K562 (cell line): ENCODE results near the gene INO80. TPM values are rescaled to one million over a fixed set of nuclear protein-coding genes. Genes with fewer than 3 reads are reported as not detected.

ENCODE experiments used
- ATAC-seq: fragments of 200-7000 bp; cut with Tn5 transposase; 3 replicates; pipeline ENCODE4 v1.9.1; 2020; ENCODE audit warnings: moderate library complexity
- BruUV-seq: library from RNA; stranded (reverse); fragments of 400-500 nt; replicated peaks from 2 replicates; lab custom pipeline; 2021; lab: Mats Ljungman, UMichigan
- CTCF ChIA-PET: fragments of 300-600 bp; formaldehyde crosslinking; extraction: SDS; loops from one replicate; lab custom pipeline; 2021; ENCODE audit warnings: low intra/inter-chr PET ratio; lab: Yijun Ruan, JAX
- POLR2A ChIA-PET: fragments of 300-600, 350-650 bp; sonication (Branson Sonifier 250); formaldehyde crosslinking; extraction: SDS; loops from one replicate; lab custom pipeline; 2021; ENCODE audit warnings: antibody characterized with exemption, inconsistent platforms; lab: Yijun Ruan, JAX
- DNase-seq, 4 experiments: peaks; one replicate each; pipeline versions ENCODE4 v3.0.0 to v3.0.0-alpha.2; 2011 to 2018; ENCODE audit warnings: low spot score in 3 of 4, mixed read lengths in 3 of 4; ENCODE audit errors: extremely low read depth in 1 of 4
- FAIRE-seq: peaks from 2 replicates; lab custom pipeline; 2011; peaks lifted over from hg19 to GRCh38; lab: Jason Lieb, UNC
- H2AFZ ChIP-seq: 2 replicates; pipeline ENCODE4 v1.6.0; 2011; ENCODE audit warnings: low read depth, low read length, control low read depth, inconsistent platforms
- H3K27ac ChIP-seq: fragments of 200-600 bp; 3 replicates; pipeline ENCODE4 v1.8.0; 2011; ENCODE audit warnings: low read depth, mild to moderate bottlenecking, control low read depth, inconsistent platforms, low read length, moderate library complexity, mixed read lengths; ENCODE audit errors: extremely low read depth
- H3K27me3 ChIP-seq, 2 experiments: fragments of 300-600 bp in 1 of 2; 2 replicates in 1 of 2; 3 replicates in 1 of 2; pipeline versions ENCODE4 v1.6.0 to v1.8.0; 2011; ENCODE audit warnings: inconsistent platforms in 2 of 2, low read length in 2 of 2, mild to moderate bottlenecking in 1 of 2, mixed read lengths in 1 of 2, moderate library complexity in 1 of 2; ENCODE audit not compliant: control insufficient read depth in 2 of 2, insufficient read depth in 2 of 2
- H3K36me3 ChIP-seq: fragments of 300-600 bp; 3 replicates; pipeline ENCODE4 v1.8.0; 2011; ENCODE audit warnings: mild to moderate bottlenecking, low read length, inconsistent platforms; ENCODE audit not compliant: control insufficient read depth, insufficient read depth
- H3K4me1 ChIP-seq, 2 experiments: fragments of 200-600 bp in 1 of 2; replicated peaks in 1 of 2; 2 replicates in 1 of 2; 3 replicates in 1 of 2; pipeline versions ENCODE4 v1.5.1 to v1.8.0; 2011; ENCODE audit warnings: inconsistent platforms in 2 of 2, low read length in 2 of 2, mild to moderate bottlenecking in 1 of 2, mixed read lengths in 1 of 2, moderate library complexity in 1 of 2; ENCODE audit not compliant: control insufficient read depth in 2 of 2, insufficient read depth in 2 of 2
- H3K4me2 ChIP-seq: 2 replicates; pipeline ENCODE4 v1.6.1; 2011; ENCODE audit warnings: low read length, control low read depth, inconsistent platforms, mixed read lengths; ENCODE audit not compliant: insufficient read depth
- H3K4me3 ChIP-seq: fragments of 200-600 bp; sonication (generic), shearing (Covaris generic); 2 replicates; pipeline ENCODE4 v1.5.1; 2016; ENCODE audit warnings: control low read depth, inconsistent platforms
- H3K79me2 ChIP-seq: fragments of 200-600 bp; 3 replicates; pipeline ENCODE4 v1.8.0; 2011; ENCODE audit warnings: low read length, inconsistent platforms; ENCODE audit not compliant: control insufficient read depth, insufficient read depth
- H3K9ac ChIP-seq, 2 experiments: 2 replicates each; pipeline versions ENCODE4 v1.6.0 to v1.6.1; 2011; ENCODE audit warnings: low read depth in 2 of 2, low read length in 2 of 2, control low read depth in 1 of 2, inconsistent platforms in 1 of 2, mild to moderate bottlenecking in 1 of 2, mixed read lengths in 1 of 2; ENCODE audit not compliant: insufficient read depth in 1 of 2
- H3K9me1 ChIP-seq: one replicate; pipeline ENCODE4 v1.6.0; 2011; ENCODE audit warnings: inconsistent platforms, mild to moderate bottlenecking, low read length, moderate library complexity; ENCODE audit not compliant: control insufficient read depth, insufficient read depth
- H3K9me3 ChIP-seq: replicated peaks from 2 replicates; pipeline ENCODE4 v1.5.1; 2011; ENCODE audit warnings: low read depth, low read length, inconsistent platforms; ENCODE audit not compliant: control insufficient read depth, insufficient read depth
- H4K20me1 ChIP-seq: replicated peaks from 2 replicates; pipeline ENCODE4 v1.6.1; 2011; ENCODE audit warnings: low read length, inconsistent platforms, mixed read lengths; ENCODE audit not compliant: control insufficient read depth, insufficient read depth
- KAT7 ChIP-seq: sonication (generic); formaldehyde crosslinking; IDR thresholded peaks from 2 replicates; pipeline ENCODE4 v1.8.0; 2022; ENCODE audit warnings: missing genetic modification reagents, mild to moderate bottlenecking, borderline replicate concordance
- LEF1 ChIP-seq: fragments of 450-650 bp; IDR thresholded peaks from 2 replicates; pipeline ENCODE4 v1.6.1; 2016; ENCODE audit warnings: mild to moderate bottlenecking
- MYBL2 ChIP-seq, 2 experiments: fragments of 450-650 bp in 1 of 2; sonication (generic) in 1 of 2; formaldehyde crosslinking in 1 of 2; IDR thresholded peaks; 2 replicates each; pipeline versions ENCODE4 v1.6.1 to v1.8.1; 2017 to 2022; ENCODE audit warnings: borderline replicate concordance in 1 of 2, inconsistent platforms in 1 of 2, low read depth in 1 of 2, mild to moderate bottlenecking in 1 of 2, missing genetic modification reagents in 1 of 2, moderate library complexity in 1 of 2
- OTX1 ChIP-seq: fragments of 450-650 bp; formaldehyde crosslinking; IDR thresholded peaks from 2 replicates; pipeline ENCODE4 v1.4.0; 2022; ENCODE audit warnings: mild to moderate bottlenecking
- PHB2 ChIP-seq: fragments of 450-650 bp; IDR thresholded peaks from 2 replicates; pipeline ENCODE4 v1.6.1; 2017; ENCODE audit warnings: low read depth
- RFX1 ChIP-seq: fragments of 450-650 bp; IDR thresholded peaks from 2 replicates; pipeline ENCODE4 v1.6.1; 2016; ENCODE audit warnings: mild to moderate bottlenecking, moderate library complexity
- SAFB ChIP-seq: fragments of 200-400 bp; formaldehyde crosslinking; IDR thresholded peaks from 2 replicates; pipeline ENCODE4 v1.6.1; 2017; ENCODE audit warnings: low read depth, low read length, borderline replicate concordance
- SMARCA4 ChIP-seq: fragments of 450-650 bp; IDR thresholded peaks from 2 replicates; pipeline ENCODE4 v1.6.1; 2016
- ZBTB1 ChIP-seq: sonication (generic); formaldehyde crosslinking; IDR thresholded peaks from 2 replicates; pipeline ENCODE4 v1.8.1; 2023; ENCODE audit warnings: missing genetic modification reagents, low read depth, mild to moderate bottlenecking, borderline replicate concordance
- ZNF12 ChIP-seq: sonication (generic); formaldehyde crosslinking; IDR thresholded peaks from 2 replicates; pipeline ENCODE4 v1.4.0; 2020; ENCODE audit warnings: mild to moderate bottlenecking, missing genetic modification reagents
- ZNF224 ChIP-seq: sonication (generic); formaldehyde crosslinking; IDR thresholded peaks from 2 replicates; pipeline ENCODE4 v1.8.0; 2022; ENCODE audit warnings: mild to moderate bottlenecking, missing genetic modification reagents
- ZNF79 ChIP-seq: fragments of 250-450 bp; sonication (Bioruptor Pico); IDR thresholded peaks from 2 replicates; pipeline ENCODE4 v1.4.0; 2020; ENCODE audit warnings: low read depth, mild to moderate bottlenecking, moderate library complexity
- WGBS: fragments of 100-300 bp; shearing (Covaris generic); methylation state at CpG from one replicate; pipeline ENCODE4 v1.1.6; 2016; ENCODE audit warnings: low coverage, mixed read lengths; ENCODE audit not compliant: insufficient coverage; ENCODE audit errors: missing lambda C conversion rate; 5-methylcytosine and 5-hydroxymethylcytosine counted together
- in situ Hi-C: fragments of 300-500 bp; cut with MboI; formaldehyde crosslinking; loops from 4 replicates; pipeline ENCODE4 v1.15.0; 2018; ENCODE audit warnings: inconsistent platforms, mixed read lengths
- intact Hi-C: fragments of 100-400 bp; cut with micrococcal nuclease; formaldehyde crosslinking; loops from 2 replicates; pipeline ENCODE4 v1.14.2; 2022
- polyA plus RNA-seq, 8 experiments: library from polyadenylated mRNA; depleted of rRNA in 4 of 8; stranded (reverse) in 5 of 8; unstranded in 3 of 8; fragments of >200 nt; fragmentation: Nextera tagmentation in 2 of 8; fragmentation: Illumina TruSeq in 1 of 8; extraction: Ambion mirVana in 2 of 8; extraction: Trizol in 1 of 8; gene quantifications; 2 replicates each; pipeline versions ENCODE4 v1.2.1 to v1.2.3, GENCODE V29; 2011 to 2014; ENCODE audit warnings: inconsistent platforms in 1 of 8, missing spikeins in 1 of 8
- total RNA-seq, 7 experiments: library from RNA; depleted of rRNA in 6 of 7; stranded (reverse); fragments of >200 nt in 6 of 7; fragmentation: Illumina TruSeq in 2 of 7; extraction: Trizol in 2 of 7; gene quantifications; 2 replicates each; pipeline versions ENCODE4 v1.2.1 to v1.2.3, GENCODE V29; 2011 to 2021; ENCODE audit warnings: low replicate concordance in 1 of 7
- TF ChIP-seq, protein P1 (sequence below): fragments of 250-450 bp; sonication (Bioruptor Pico); IDR thresholded peaks from 2 replicates; pipeline ENCODE4 v1.8.0; 2021; ENCODE audit warnings: mild to moderate bottlenecking, moderate library complexity
- TF ChIP-seq, protein P2 (sequence below): fragments of 450-650 bp; IDR thresholded peaks from one replicate; pipeline ENCODE4 v1.6.1; 2018; ENCODE audit warnings: mild to moderate bottlenecking, moderate library complexity; ENCODE audit not compliant: partially characterized antibody

INO80 gene
- total and polyA plus RNA-seq, 9 of the 15 experiments (the other 6 are each of a cell fraction or from before 2014, with no cell fraction given) = 1.1 to 25.7 (median 19.9) TPM

DNA sequence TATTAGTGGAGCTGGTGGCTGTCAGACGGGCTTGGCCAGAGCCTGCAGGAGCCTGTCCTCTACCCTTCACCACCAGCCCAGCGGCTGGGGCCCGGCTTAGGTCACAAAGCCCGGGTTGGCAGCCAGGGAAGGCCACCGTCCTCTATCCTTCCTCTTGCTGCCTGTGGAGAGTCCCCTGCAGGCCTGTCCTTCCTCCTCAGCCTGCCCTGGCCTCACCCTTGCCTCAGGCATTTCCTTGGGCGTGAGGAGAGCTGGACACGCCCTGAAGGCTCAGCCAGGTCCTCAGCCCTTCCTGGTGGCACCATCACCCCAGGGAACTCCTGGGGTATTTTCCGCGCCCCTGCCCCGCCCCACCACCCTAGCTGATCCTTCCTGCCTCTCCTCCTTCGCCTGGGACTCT, 155.2 kb downstream of the INO80 start:
- Histone ChIP-seq H4K20me1 (peaks cover 5% of the 10 kb centered on the region; the same call in 1 of the 2 replicates), H3K4me2 (no peak overlapping the region), H2AFZ (no peak overlapping the region; the same call in 1 of the 2 replicates), H3K36me3 (no peaks in the 10 kb centered on the region), H3K27ac (no peak overlapping the region), H3K27me3 (no peaks in the 10 kb centered on the region; a peak in 1 of 5 replicates), H3K4me1 (peaks cover 4 to 25% of the 10 kb centered on the region in 2 experiments; a peak in 4 of 5 replicates), H3K9ac (peak overlapping the region in 1 of 2 experiments; percentile 50; a peak in 1 of 4 replicates), H3K4me3 (no peak overlapping the region), H3K9me3 (no peaks in the 10 kb centered on the region), H3K79me2 (no peaks in the 10 kb centered on the region), H3K9me1 (peaks cover 2% of the 10 kb centered on the region)
- 21% methylated on average over 8 of the region's 11 CpGs for WGBS
- FAIRE-seq (no peak), DNase-seq (no peak), ATAC-seq (no peak)
- CTCF ChIA-PET = no interaction called here
- POLR2A ChIA-PET = interaction anchor here (0.6 to 1.4 kb wide), 3 partner anchors 14 to 264 kb away, joined by 3 read pairs; no protein-coding TSS in a partner anchor
- in situ Hi-C loops = no loop called here
- no peak for TF ChIP-seq SMARCA4
- no peak for TF ChIP-seq OTX1 (CRISPR knock-in tag)
- no peak for TF ChIP-seq MYBL2 (IDR thresholded peaks at IDR 0.05; ENCODE audit: low read depth)
- TF ChIP-seq MYBL2 (CRISPR knock-in tag; IDR thresholded peaks at IDR 0.05; ENCODE audit: borderline replicate concordance) = no peak
- TF ChIP-seq SAFB = no peak
- no peak for TF ChIP-seq LEF1
- TF ChIP-seq ZNF224 = no peak
- no peak for TF ChIP-seq KAT7 (CRISPR knock-in tag)
- no peak for TF ChIP-seq ZNF79 (CRISPR knock-in tag)
- no peak for TF ChIP-seq ZBTB1 (CRISPR knock-in tag)
- TF ChIP-seq, protein P1, sequence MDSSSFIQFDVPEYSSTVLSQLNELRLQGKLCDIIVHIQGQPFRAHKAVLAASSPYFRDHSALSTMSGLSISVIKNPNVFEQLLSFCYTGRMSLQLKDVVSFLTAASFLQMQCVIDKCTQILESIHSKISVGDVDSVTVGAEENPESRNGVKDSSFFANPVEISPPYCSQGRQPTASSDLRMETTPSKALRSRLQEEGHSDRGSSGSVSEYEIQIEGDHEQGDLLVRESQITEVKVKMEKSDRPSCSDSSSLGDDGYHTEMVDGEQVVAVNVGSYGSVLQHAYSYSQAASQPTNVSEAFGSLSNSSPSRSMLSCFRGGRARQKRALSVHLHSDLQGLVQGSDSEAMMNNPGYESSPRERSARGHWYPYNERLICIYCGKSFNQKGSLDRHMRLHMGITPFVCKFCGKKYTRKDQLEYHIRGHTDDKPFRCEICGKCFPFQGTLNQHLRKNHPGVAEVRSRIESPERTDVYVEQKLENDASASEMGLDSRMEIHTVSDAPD (CRISPR knock-in tag) = no peak
- no peak for TF ChIP-seq PHB2
- TF ChIP-seq, protein P2, sequence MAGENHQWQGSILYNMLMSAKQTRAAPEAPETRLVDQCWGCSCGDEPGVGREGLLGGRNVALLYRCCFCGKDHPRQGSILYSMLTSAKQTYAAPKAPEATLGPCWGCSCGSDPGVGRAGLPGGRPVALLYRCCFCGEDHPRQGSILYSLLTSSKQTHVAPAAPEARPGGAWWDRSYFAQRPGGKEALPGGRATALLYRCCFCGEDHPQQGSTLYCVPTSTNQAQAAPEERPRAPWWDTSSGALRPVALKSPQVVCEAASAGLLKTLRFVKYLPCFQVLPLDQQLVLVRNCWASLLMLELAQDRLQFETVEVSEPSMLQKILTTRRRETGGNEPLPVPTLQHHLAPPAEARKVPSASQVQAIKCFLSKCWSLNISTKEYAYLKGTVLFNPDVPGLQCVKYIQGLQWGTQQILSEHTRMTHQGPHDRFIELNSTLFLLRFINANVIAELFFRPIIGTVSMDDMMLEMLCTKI = no peak
- no peak for TF ChIP-seq RFX1
- no peak for TF ChIP-seq ZNF12 (CRISPR knock-in tag)
- intact Hi-C loops = no loop called here
- no TSS peak for BruUV-seq
